ENCODE measurements around the gene CETN1.

DNA sequence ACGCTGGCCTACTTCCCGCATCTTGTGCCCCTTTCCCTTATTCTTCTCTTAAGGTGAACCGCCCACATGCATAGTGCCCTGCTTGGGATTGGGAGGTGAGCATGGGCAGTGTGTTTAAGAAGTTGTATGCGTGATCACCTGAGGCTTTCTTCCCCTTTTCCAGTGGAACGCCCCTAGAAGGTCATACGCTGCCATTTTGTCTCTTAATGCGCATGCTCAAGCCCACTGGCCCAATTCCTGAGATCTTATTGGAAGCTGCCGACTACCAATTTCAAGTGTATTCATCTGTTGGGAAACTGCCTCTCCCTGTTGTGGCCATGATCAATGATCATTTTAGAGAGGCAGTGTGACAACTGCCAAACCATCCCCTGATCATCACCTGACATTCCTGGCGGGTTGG lies 3.3 kb upstream of the CETN1 start:
- TF ChIP-seq CTCF (IDR thresholded peaks at IDR 0.05; ENCODE audit: borderline replicate concordance, extremely low read depth, low read length, poor library complexity, severe bottlenecking) (no peak), EZH2 (IDR thresholded peaks at IDR 0.05; ENCODE audit: borderline replicate concordance, low read depth, low read length, severe bottlenecking) (no peak)
